NCI-H1105 treated with DMSO at 0.1 percent for 48 hours (cell line): Measurements from ENCODE around the gene KLHL14.
"Not testable (repeated sequence)": the region's sequence is repeated elsewhere in the genome, so short reads cannot be mapped to it uniquely, and the experiment has no call there.

Experiments
- DNase-seq: peaks from one replicate; lab custom pipeline; 2025; lab: John Stamatoyannopoulos, UW

Gene KLHL14, protein sequence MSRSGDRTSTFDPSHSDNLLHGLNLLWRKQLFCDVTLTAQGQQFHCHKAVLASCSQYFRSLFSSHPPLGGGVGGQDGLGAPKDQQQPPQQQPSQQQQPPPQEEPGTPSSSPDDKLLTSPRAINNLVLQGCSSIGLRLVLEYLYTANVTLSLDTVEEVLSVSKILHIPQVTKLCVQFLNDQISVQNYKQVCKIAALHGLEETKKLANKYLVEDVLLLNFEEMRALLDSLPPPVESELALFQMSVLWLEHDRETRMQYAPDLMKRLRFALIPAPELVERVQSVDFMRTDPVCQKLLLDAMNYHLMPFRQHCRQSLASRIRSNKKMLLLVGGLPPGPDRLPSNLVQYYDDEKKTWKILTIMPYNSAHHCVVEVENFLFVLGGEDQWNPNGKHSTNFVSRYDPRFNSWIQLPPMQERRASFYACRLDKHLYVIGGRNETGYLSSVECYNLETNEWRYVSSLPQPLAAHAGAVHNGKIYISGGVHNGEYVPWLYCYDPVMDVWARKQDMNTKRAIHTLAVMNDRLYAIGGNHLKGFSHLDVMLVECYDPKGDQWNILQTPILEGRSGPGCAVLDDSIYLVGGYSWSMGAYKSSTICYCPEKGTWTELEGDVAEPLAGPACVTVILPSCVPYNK

DNA sequence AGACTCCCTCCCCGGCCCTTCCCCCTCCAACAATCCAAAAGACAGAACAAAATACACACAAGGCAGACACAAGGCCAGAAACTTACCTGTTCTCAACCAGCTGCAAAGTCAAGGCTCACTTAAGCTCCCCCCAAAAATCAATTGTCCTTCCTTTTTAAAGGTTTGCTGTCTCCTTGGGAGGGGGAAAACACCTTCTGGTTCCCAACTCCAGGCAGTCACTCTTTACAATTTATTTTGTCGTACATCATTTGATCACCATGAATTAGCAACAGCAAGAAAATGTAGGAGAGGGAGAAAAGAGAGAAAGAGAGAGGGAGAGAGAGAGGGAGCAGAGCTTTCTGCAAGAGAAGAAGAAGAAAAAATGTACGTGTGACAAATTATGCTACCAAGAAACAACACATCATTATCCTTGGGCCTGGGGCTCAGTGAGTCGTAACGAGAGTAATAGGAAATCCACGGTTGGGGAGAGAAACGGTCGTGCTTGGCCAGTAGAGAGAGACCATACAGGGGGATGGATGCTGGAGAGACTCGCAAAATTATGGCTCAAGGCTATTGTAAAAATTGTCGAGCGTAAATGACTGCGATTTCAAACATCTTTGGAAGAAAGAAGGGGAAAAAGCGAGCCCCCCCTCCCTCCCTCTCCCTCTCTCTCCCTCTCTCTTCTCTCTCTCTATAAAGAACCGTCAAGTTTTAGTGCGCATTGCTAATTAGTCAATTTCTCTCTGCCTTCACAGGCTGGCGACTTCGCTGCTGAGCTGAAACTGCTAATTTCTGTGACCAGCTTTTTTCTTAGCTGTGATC lies at the start of gene KLHL14:
TSS of gene KLHL14 (minus strand) at position 443 of the 801 bp plus-strand sequence. CDS start 2,432 bp downstream, outside the sequence.
- no peak for DNase-seq

DNA sequence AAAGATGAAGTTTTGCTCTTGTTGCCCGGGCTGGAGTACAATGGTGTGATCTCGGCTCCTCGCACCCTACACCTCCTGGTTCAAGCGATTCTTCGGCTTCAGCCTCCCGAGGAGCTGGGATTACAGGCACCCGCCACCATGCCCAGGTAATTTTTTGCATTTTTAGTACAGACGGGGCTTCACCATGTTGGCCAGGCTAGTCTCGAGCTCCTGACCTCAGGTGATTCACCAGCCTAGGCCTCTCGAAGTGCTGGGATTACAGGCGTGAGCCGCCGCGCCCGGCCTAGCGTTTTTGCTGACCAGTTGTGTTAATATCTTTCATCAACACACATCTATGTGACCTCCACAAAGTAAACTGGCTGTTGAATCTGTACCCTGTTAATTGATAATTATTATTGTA lies 49.4 kb upstream of the KLHL14 start:
- DNase-seq, result no peak

DNA sequence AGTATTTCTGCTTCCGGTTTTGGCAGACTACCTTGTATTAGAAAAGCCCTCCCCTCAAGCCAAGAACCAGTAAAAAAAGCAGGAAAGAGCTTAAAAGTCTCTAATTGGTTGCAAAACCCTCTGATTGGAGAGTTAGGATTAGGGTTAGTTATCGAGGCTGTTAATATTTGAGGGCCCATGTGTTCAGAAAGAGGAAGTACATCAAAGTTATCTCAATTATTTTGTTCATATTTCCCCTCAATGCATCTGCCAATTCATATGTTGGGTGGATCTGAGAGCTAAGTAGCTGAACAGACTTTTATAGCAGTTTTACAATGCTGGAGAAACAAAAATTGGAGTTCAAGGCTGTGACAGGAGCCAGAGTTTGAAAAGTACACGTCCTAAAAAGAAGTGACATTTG lies 43.1 kb upstream of the KLHL14 start:
- no peak for DNase-seq

DNA sequence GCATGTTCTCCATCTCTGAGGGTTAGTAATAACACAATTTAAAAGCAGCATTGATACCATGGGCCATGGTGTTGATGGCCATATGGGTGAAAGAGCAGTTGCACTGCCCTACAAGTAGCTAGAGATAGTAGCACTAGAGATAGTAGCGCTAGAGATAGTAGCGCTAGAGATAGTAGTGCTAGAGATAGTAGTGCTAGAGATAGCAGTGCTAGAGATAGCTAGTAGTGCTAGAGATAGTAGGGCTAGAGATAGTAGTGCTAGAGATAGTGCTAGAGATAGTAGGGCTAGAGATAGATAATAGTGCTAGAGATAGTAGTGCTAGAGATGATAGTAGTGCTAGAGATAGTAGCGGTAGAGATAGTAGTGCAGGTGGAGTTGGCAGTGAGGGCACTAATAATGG lies 39.5 kb upstream of the KLHL14 start:
- no peak for DNase-seq

DNA sequence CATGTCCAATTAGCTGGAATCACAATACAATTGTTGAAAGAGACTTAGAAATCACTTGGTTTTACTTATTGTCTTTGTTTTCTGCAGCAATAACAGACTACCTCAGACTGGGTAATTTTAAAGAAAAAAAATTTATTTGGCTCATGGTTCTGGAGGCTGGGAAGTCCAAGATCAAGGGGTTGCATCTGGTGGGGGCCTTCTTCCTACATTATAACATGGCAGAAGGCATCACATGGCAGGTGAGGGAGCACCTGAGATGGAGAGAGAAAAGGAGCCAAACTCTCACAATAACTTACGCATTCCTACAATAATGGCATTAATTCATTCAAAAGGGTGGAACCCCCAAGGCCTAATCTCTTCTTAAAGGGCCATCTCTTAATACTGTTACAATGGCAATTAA lies 37.5 kb upstream of the KLHL14 start:
- DNase-seq, result no peak

DNA sequence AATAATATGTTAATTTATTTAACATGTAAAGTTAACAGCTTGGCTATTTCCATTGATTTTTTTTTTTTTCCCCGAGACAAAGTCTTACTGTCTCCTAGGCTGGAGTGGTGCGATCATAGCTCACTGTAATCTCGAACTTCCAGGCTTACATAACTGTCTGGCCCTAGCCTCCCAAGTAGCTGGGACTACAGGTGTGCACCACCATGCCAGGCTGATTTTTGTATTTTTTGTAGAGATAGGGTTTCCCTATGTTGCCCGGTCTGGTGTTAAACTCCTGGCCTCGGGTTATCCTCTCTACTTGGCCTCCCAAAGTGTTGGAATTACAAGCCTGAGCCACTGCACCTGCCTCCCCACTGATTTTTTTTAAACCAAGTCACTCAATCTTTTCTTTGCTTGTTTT lies 32.5 kb upstream of the KLHL14 start:
- no peak for DNase-seq

DNA sequence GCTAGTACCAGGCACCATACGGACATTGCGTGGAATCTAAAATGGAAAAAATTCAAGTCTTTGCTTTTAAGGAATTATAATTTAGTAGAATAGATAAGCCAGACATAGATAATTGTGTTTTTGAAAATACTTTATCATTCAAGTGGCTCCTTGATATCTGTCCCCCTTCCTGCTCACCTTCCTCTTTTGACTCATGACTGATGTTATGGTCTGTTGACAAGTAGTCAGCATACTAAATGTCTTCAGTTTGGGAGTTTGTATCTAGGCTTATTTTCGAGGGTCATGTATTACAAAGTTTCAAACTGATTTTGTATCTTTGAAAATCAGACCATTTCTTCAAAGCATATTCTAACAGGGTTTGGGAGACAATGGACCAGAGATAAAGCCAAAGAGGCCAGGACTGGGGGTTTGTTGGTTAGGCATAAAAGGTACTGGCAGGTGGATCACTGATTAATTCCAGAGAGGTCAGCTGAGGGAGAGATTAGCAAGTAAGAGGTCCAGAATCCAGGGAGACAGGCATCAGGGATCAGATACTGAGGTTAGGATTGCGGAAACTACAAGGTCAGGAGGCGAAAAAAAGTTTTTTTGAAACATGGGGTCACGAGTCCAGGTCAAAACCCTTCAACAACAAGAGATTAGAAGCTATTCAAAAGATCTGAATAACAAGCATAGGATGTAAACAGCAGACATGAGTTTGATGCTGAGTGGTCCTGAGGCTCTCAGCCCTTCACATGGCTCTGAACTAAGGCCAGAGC lies 31.5 kb upstream of the KLHL14 start:
- no peak for DNase-seq

DNA sequence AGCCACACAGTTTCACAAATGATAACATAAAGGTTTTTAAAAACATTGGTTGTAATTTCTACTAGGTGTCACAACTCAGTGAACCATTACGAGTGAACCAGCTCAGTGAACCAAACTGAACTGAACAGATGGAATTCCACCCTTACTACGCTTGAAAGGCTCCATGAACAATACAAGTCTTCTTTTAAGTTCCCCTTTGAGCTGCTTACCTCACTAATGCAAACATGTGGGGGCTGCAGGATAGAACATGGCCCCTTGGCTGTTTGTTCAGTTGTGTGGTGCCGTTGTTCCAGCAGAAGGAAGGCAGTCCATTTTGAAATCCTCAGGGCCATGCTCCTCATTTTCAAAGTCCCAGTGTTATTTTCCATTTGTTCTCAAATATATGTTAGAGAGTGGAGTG lies 30.7 kb upstream of the KLHL14 start:
- no peak for DNase-seq

DNA sequence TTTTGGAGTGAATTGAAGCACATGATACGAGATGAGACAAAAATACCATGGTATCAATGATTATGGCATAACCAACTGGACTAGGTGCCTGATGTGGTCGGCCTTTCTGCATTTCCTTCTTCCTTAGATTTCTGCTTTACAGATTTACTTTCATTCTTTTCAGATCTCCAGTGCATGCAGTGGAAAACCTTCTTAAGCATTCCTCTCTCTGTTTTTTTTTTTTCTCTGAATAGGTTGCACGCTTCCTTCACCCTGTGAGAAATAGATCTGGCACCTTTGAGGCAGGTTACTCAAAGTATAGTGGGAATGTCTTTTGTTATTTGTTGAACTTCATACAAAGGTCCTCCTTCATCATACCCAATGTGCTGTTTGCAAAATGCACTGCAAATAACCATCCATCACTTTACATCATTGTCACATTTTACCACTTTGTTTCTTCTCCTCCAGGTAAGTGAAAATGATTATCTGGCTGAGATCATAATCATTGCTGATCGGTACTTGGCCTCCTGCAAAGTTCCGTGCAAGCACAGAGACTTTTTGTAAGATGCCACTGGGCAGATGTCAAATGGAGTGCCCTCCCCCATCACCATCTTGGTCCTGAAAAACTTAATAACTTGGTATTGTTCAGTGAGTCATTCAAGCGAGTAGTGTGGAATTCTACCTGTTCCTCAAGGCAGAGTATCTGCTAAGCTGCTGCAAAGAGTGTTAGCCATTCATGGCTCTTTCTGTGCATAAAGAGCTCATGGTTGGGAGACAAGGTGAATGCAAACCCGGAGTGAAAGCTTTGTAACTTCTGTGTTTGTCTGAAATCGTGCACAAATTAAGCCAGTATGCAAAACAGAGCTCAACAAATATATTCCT lies 30.0 kb upstream of the KLHL14 start:
- DNase-seq, result no peak

DNA sequence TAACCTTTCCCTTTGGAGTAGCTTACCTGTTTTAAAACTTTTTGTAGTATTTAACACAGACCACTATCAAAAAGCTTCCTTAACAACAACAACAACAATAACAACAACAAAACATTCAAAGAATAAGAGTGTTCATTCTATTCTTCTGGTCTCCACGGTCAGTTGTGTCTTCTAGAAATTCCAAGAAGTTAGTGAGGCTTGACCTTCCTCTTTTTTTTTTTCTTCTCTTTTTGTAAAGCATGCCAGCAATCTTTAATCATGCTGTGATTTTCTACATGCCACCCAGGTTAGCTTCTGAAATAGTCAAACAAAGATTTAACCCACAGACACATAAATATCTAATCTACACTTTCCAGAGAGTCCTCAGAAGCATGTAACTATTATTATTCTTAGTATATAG lies 28.4 kb upstream of the KLHL14 start:
- DNase-seq, result no peak

DNA sequence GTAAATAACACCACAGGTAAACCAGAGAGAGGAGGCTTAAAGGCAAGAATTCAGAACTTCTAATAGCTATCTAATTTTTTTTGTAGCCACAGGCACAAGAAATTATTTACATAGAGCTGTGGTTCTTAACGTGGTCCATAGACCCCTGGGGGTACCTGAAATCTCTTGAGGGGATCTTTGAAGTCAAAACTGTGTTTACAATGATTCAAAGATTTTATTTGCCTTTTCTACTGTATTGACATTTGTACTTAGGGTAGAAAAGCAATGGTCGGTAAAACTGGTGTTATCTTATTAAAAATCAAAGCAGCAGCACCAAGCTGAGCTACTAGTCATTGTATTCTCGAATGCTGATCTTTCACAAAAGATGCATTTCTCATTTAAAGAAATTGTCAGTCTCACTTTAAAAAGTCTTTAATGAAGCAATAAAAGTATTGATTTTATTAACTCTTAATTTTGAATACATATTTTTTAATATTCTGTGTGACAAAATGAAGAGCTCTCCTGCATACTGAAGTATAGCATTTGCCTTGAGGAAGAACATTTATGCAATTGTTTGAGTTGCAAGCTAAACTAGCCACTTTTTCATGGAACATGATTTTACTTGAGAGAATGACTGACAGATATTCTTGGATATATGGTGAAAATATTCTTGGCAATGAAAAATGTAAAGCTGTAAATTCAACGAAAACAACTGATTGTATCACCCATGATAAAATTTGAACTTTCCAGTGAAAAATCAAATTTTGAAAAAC lies 25.6 kb upstream of the KLHL14 start:
- DNase-seq, result no peak

DNA sequence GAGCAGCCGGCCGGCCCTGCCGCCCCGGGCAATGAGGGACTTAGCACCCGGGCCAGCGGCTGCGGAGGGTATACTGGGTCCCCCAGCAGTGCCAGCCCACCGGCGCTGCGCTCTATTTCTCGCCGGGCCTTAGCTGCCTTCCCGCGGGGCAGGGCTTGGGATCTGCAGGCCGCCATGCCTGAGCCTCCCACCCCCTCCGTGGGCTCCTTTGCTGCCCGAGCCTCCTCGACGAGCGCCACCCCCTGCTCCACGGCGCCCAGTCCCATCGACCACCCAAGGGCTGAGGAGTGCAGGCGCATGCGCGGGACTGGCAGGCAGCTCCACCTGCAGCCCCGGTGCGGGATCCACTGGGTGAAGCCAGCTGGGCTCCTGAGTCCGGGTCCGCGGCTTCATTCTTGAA lies 21.8 kb upstream of the KLHL14 start:
- not testable (repeated sequence) for DNase-seq

DNA sequence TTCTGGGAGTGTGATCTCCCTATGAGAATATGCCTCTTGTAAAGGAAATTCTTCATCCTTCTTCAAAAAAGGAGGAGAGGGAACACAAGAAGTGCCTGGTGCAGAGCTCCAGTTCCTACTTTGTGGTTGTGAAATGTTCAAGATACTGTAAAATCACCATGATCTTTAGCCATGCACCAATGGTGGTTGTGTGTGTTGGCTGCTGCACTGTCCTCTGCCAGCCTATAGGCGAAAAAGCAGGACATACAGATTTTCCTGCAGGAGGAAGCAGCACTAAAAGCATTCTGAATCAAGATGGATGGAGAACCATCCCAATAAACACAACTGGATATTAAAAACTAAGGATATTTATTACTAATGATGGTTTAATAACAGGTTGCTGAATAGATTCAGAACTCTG lies 6.2 kb upstream of the KLHL14 start:
- DNase-seq, result no peak

DNA sequence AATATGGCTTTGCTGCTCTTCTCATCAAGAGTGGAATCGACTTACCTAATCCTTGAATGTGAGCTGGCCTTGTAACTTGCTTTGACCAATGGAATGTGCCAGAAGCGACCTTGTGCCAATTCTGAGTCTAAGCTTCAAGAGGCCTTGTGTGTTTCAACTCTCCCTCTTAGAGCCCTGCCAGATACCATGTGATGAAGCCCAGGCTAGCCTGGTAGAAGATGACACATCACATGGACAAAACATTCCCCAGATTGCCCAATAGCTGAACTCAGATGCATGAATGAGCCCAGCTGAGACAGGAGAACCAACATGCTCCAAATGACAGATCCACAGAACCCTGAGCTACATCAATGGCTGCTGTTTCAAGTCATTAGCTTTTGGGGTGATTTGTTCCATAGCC lies 4.2 kb upstream of the KLHL14 start:
- DNase-seq, result no peak

DNA sequence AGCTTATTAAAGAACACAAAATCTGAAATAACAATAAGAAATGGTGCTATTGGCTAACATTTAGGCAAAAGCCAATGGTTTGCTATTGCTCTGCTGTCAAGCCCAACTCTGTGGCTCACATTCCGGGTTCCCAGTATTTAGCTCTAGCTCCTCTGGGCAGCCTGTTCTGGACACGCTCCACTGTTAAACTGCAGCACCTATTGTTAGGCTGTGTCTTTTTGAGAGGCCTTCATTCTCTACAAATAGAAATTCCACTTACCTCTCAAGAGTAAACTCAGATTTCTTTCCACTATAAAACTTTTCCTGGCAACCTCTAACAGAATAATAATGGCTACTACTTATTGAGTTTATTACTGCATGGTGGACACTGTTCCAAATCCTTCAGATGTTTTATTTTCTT lies 3.7 kb upstream of the KLHL14 start:
- no peak for DNase-seq

DNA sequence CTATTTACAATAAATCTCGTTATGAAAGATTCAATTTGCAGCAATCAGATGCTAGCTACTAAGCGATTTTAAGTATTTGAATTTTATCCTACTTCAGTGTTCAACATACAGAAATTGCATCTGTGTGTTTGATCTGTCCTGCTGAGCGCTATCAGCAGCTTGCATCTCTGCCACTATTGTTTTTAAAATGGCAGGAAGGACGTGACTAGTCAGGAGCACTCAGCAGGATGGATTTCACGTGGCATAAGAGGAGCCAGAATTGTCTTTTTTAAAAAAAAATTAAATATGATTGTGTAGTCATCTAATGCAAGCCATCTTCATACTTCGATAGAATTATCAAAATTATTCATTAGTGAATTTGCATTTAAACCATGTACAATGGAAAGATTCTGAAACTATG lies 2.8 kb upstream of the KLHL14 start:
- DNase-seq, result no peak

DNA sequence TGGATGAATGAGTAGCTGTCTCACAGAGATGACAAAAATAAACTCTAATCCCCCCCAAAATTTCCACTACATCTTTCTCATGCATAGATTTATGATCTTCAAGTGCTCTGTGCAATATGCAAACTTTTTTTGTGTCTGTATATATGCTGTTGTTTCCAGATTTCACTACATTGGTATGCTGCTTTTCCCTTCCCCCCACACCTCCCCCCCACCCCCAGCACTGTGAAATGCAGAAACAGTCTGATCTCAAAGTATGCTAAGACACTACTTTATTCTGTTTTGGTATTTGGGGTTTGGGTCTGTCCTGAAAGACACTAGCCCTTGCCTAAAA lies 524 bp upstream of the KLHL14 start:
- DNase-seq, result no peak

DNA sequence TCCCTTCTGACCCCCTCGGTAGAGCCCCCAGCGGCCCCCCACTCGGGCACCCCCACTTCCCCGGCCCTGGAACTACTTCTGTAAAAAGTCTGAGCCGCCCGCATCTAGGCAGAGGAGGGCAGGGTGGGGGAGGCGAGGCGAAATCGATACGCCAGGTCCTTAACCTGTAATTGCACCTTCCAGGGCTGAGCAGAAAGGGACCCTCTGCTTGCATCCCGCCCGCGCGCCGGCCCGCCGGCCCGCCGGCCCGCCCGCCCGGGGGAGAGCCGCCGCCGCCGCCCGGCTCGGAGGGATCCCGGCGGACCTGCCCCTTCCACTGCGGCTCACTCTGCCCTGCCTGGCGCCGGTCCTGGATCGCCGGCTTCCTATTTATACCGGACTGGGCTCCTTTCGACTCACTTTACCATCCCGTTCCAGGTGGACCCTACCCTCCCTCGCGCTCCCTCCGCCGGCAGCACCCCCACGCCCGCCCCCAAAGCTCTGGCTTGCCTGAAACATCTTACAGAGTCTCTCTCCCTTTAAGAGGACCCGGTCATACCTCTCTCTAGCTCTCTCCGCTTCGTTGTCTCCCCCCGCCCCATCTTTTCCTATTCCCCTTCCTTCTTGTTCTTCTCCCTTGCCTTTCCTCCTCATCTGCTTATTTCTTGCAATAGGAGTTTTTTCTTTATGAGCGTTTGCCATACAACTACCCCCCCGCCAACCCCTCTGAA lies 797 bp downstream of the KLHL14 start:
- DNase-seq, result peak; percentile 50

DNA sequence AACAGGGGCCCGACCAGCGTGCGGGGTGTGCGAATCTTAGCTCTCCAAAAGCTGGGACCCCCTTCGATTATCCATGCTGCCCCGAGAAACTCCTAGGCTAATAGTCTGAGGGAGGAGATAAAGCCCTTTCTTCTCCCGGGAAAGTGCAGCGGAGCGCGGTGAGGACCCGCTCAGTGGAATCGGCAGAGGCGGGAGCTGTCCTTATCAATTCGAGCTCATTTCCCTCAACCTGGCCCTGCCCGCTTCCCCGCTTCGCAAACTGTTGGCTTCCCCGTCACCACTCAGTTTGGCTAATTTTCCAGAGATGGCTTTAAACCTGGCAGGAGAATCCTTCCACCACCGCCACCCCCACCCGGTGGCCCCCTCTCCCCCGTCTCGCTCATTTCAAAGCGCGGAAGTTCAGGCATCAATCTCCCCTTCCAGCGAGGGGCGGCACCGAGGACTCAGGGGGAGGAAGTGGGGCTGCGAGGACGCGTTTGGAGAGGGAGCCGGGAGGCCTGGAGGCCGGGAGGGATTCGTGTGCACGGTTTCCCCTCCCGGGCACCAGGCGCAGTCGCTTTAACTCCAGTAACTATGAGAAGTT lies 1.6 kb downstream of the KLHL14 start:
- peak; percentile 28 for DNase-seq
